Body of pancreas (tissue), 4 donors: ENCODE data around the gene GFRA3.

ENCODE experiments used
- CTCF ChIP-seq, 7 experiments: fragments of 450-650 bp in 4 of 7; fragments of 200-600 bp in 3 of 7; sonication (generic) in 3 of 7; IDR thresholded peaks; one replicate each; pipeline ENCODE4 v1.5.1; 2016 to 2019; ENCODE audit warnings: antibody characterized with exemption in 7 of 7
- POLR2A ChIP-seq, 3 donors: fragments of 450-650 bp; IDR thresholded peaks; one replicate each; pipeline ENCODE4 v1.6.1; 2016; ENCODE audit warnings: antibody characterized with exemption in 3 of 3, mild to moderate bottlenecking in 2 of 3

- TF ChIP-seq CTCF (IDR thresholded peaks at IDR 0.05) (no peak), POLR2A (IDR thresholded peaks at IDR 0.05) (no peak)
Observed at GRCh38 chr5:138238034-138238433, 36.4 kb downstream of the GFRA3 start.
